ENCODE measurements around the gene SRP19.

Gene SRP19

GRCh38 chr5:112860929-112861637, at the start of gene SRP19:
SRP19 (plus strand) TSS chr5:112861287; CDS start chr5:112861377, 90 bp downstream.
- DNase-seq (ENCODE audit: low read depth in 1 of 2, low spot score in 1 of 2) = peak; percentile 93 to 98
- no peak for TF ChIP-seq JUND (IDR thresholded peaks at IDR 0.05; ENCODE audit: low read depth)
- in situ Hi-C loops (cut with HindIII; ENCODE audit: low pct_unique_long_range_greater_than_20kb, low sequenced_read_pairs) = no loop called here

- TF ChIP-seq JUND (IDR thresholded peaks at IDR 0.05; ENCODE audit: low read depth) = no peak
- in situ Hi-C loops (cut with HindIII; ENCODE audit: low pct_unique_long_range_greater_than_20kb, low sequenced_read_pairs) = no loop called here
- DNase-seq (ENCODE audit: low read depth in 1 of 2, low spot score in 1 of 2) = no peak
These were observed 48.5 kb upstream of the SRP19 start for GRCh38 chr5:112812549-112812948.

- DNase-seq (ENCODE audit: low read depth in 1 of 2, low spot score in 1 of 2) = no peak
- in situ Hi-C loops (cut with HindIII; ENCODE audit: low pct_unique_long_range_greater_than_20kb, low sequenced_read_pairs) = no loop called here
- TF ChIP-seq JUND (IDR thresholded peaks at IDR 0.05; ENCODE audit: low read depth) = no peak
These were observed 40.8 kb upstream of the SRP19 start for GRCh38 chr5:112820246-112820645.

- TF ChIP-seq JUND (IDR thresholded peaks at IDR 0.05; ENCODE audit: low read depth) = no peak
- DNase-seq (ENCODE audit: low read depth in 1 of 2, low spot score in 1 of 2) = no peak
- in situ Hi-C loops (cut with HindIII; ENCODE audit: low pct_unique_long_range_greater_than_20kb, low sequenced_read_pairs) = no loop called here
These were observed 38.6 kb upstream of the SRP19 start for GRCh38 chr5:112822456-112822855.

GRCh38 chr5:112823181-112823580, 37.9 kb upstream of the SRP19 start:
- TF ChIP-seq JUND (IDR thresholded peaks at IDR 0.05; ENCODE audit: low read depth) = no peak
- no peak for DNase-seq (ENCODE audit: low read depth in 1 of 2, low spot score in 1 of 2)
- in situ Hi-C loops (cut with HindIII; ENCODE audit: low pct_unique_long_range_greater_than_20kb, low sequenced_read_pairs) = no loop called here

- in situ Hi-C loops (cut with HindIII; ENCODE audit: low pct_unique_long_range_greater_than_20kb, low sequenced_read_pairs) = no loop called here
- DNase-seq (ENCODE audit: low read depth in 1 of 2, low spot score in 1 of 2) = peak in 1 of 2 experiments; percentile 34
- no peak for TF ChIP-seq JUND (IDR thresholded peaks at IDR 0.05; ENCODE audit: low read depth)
These were observed 37.4 kb upstream of the SRP19 start for GRCh38 chr5:112823656-112824055.

- no peak for TF ChIP-seq JUND (IDR thresholded peaks at IDR 0.05; ENCODE audit: low read depth)
- no peak for DNase-seq (ENCODE audit: low read depth in 1 of 2, low spot score in 1 of 2)
- in situ Hi-C loops (cut with HindIII; ENCODE audit: low pct_unique_long_range_greater_than_20kb, low sequenced_read_pairs) = no loop called here
These were observed 36.9 kb upstream of the SRP19 start for GRCh38 chr5:112824197-112824596.

- DNase-seq (ENCODE audit: low read depth in 1 of 2, low spot score in 1 of 2) = no peak
- no peak for TF ChIP-seq JUND (IDR thresholded peaks at IDR 0.05; ENCODE audit: low read depth)
- in situ Hi-C loops (cut with HindIII; ENCODE audit: low pct_unique_long_range_greater_than_20kb, low sequenced_read_pairs) = no loop called here
These were observed 30.7 kb upstream of the SRP19 start for GRCh38 chr5:112830378-112830777.

GRCh38 chr5:112833971-112834370, 27.1 kb upstream of the SRP19 start:
- DNase-seq (ENCODE audit: low read depth in 1 of 2, low spot score in 1 of 2) = no peak
- in situ Hi-C loops (cut with HindIII; ENCODE audit: low pct_unique_long_range_greater_than_20kb, low sequenced_read_pairs) = no loop called here

GRCh38 chr5:112844489-112844888, 16.6 kb upstream of the SRP19 start:
- in situ Hi-C loops (cut with HindIII; ENCODE audit: low pct_unique_long_range_greater_than_20kb, low sequenced_read_pairs) = no loop called here
- TF ChIP-seq JUND (IDR thresholded peaks at IDR 0.05; ENCODE audit: low read depth) = no peak
- DNase-seq (ENCODE audit: low read depth in 1 of 2, low spot score in 1 of 2) = no peak

More at GRCh38 chr5:112833971-112834370, 27.1 kb upstream of the SRP19 start:
- TF ChIP-seq JUND (IDR thresholded peaks at IDR 0.05; ENCODE audit: low read depth) = no peak

GRCh38 chr5:112846556-112846955, 14.5 kb upstream of the SRP19 start:
- in situ Hi-C loops (cut with HindIII; ENCODE audit: low pct_unique_long_range_greater_than_20kb, low sequenced_read_pairs) = no loop called here
- TF ChIP-seq JUND (IDR thresholded peaks at IDR 0.05; ENCODE audit: low read depth) = no peak
- DNase-seq (ENCODE audit: low read depth in 1 of 2, low spot score in 1 of 2) = no peak

- no peak for DNase-seq (ENCODE audit: low read depth in 1 of 2, low spot score in 1 of 2)
- no peak for TF ChIP-seq JUND (IDR thresholded peaks at IDR 0.05; ENCODE audit: low read depth)
- in situ Hi-C loops (cut with HindIII; ENCODE audit: low pct_unique_long_range_greater_than_20kb, low sequenced_read_pairs) = no loop called here
These were observed 13.8 kb upstream of the SRP19 start for GRCh38 chr5:112847306-112847705.

GRCh38 chr5:112848116-112848811, 12.8 kb upstream of the SRP19 start:
- peak; percentile 20 to 83 for DNase-seq (ENCODE audit: low read depth in 1 of 2, low spot score in 1 of 2)
- no peak for TF ChIP-seq JUND (IDR thresholded peaks at IDR 0.05; ENCODE audit: low read depth)
- in situ Hi-C loops (cut with HindIII; ENCODE audit: low pct_unique_long_range_greater_than_20kb, low sequenced_read_pairs) = no loop called here
